CD4-positive, alpha-beta T cell treated with Interleukin-10 for 1 hour (primary cell): ENCODE measurements around the gene ZNF276.

Experiments used
- DNase-seq: peaks from one replicate; pipeline ENCODE4 v3.0.0-alpha.2; 2020

The ZNF276 gene

DNA sequence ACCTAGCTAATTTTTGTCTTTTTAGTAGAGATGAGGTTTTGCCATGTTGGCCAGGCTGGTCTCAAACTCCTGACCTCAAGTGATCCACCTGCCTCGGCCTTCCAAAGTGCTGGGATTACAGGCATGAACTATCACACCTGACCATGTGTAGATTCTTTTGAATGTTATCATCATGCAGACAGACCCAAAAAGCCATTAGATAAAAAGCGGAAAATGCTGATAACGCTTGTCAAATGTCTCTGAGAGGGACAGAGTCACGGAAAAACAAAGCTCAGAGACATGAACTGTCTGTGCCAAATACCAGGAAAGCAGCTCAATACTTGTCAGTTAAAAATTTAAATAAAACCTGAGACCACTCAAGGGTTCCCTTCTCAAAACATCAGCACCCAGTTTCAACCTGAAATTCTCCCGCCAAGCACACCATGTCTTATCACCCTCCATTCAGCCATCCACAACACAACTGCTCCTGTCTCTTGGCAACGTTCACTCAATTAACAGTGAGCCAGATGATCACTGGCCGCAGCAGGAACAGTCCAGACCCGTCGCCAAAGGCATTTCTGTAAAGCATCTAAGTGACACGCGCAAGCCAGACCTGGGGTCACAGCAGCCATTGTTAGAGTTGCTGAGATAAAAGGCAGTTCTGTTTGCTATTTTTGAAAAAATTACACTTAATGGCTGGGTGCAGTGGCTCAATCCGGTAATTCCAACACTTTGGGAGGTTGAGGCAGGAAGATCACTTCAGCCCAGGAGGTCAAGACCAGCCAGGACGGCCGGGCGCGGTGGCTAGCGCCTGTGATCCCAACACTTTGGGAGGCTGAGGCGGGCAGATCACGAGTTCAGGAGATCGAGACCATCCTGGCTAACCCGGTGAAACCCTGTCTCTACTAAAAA is 65.4 kb downstream of the ZNF276 start:
- DNase-seq: no peak

DNA sequence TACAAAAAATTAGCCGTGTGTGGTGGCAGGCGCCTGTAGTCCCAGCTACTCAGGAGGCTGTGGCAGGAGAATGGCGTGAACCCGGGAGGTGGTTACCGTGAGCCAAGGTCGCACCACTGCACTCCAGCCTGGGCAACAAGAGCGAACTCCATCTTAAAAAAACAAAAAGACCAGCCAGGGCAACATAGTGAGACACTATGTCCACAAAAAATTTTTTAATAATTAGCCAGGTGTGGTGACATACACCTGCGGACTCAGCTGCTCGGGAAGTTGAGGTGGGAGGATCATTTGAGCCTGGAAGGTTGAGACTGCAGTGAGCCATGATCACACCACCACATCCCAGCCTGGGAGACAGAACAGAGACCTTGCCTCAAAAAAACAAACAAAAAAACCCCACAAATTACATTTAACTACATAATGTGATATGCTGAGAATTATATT is 66.0 kb downstream of the ZNF276 start:
- DNase-seq: no peak
